HEK293T (cell line): Measurements from ENCODE around the gene SLC9A8.

Source experiments
- CTCF ChIA-PET: fragments of 350-600 bp; formaldehyde crosslinking; extraction: SDS; loops from one replicate; lab custom pipeline; 2021; ENCODE audit warnings: antibody characterized with exemption, inconsistent platforms; lab: Yijun Ruan, JAX
- POLR2A ChIA-PET: fragments of 350-600 bp; formaldehyde crosslinking; extraction: SDS; loops from one replicate; lab custom pipeline; 2020; ENCODE audit warnings: antibody characterized with exemption, inconsistent platforms; lab: Yijun Ruan, JAX
- DNase-seq: peaks from one replicate; pipeline ENCODE4 v3.0.0; 2012; ENCODE audit warnings: mixed read lengths; ENCODE audit errors: extremely low spot score
- ARNT ChIP-seq: fragments of 450-650 bp; IDR thresholded peaks from 2 replicates; pipeline ENCODE4 v1.6.1; 2017; ENCODE audit warnings: mild to moderate bottlenecking
- BHLHE40 ChIP-seq: fragments of 450-650 bp; IDR thresholded peaks from 2 replicates; pipeline ENCODE4 v1.6.1; 2016; ENCODE audit warnings: mild to moderate bottlenecking, moderate library complexity, borderline replicate concordance
- CTBP1 ChIP-seq: fragments of 450-650 bp; IDR thresholded peaks from 2 replicates; pipeline ENCODE4 v1.6.1; 2016; ENCODE audit warnings: borderline replicate concordance
- ELF4 ChIP-seq: fragments of 450-650 bp; IDR thresholded peaks from 2 replicates; pipeline ENCODE4 v1.6.1; 2017; ENCODE audit warnings: antibody characterized with exemption
- FOXA1 ChIP-seq: fragments of 450-650 bp; IDR thresholded peaks from 2 replicates; pipeline ENCODE4 v1.6.1; 2016; ENCODE audit warnings: mild to moderate bottlenecking
- FOXK2 ChIP-seq: fragments of 450-650 bp; IDR thresholded peaks from 2 replicates; pipeline ENCODE4 v1.6.1; 2016; ENCODE audit warnings: mild to moderate bottlenecking
- FOXM1 ChIP-seq: fragments of 450-650 bp; IDR thresholded peaks from 2 replicates; pipeline ENCODE4 v1.6.1; 2017; ENCODE audit warnings: mild to moderate bottlenecking, borderline replicate concordance
- HDGF ChIP-seq: fragments of 450-650 bp; IDR thresholded peaks from 2 replicates; pipeline ENCODE4 v1.6.1; 2017; ENCODE audit warnings: antibody characterized with exemption, borderline replicate concordance
- L3MBTL2 ChIP-seq: fragments of 450-650 bp; conservative IDR thresholded peaks from 2 replicates; pipeline ENCODE4 v1.6.1; 2016; ENCODE audit warnings: mild to moderate bottlenecking
- LEF1 ChIP-seq: fragments of 450-650 bp; IDR thresholded peaks from 2 replicates; pipeline ENCODE4 v1.6.1; 2017; ENCODE audit warnings: mild to moderate bottlenecking, borderline replicate concordance
- NFRKB ChIP-seq: fragments of 450-650 bp; IDR thresholded peaks from 2 replicates; pipeline ENCODE4 v1.6.1; 2016; ENCODE audit warnings: mild to moderate bottlenecking, moderate library complexity
- PKNOX1 ChIP-seq: fragments of 450-650 bp; IDR thresholded peaks from 2 replicates; pipeline ENCODE4 v1.6.1; 2016
- SP1 ChIP-seq: fragments of 450-650 bp; IDR thresholded peaks from 2 replicates; pipeline ENCODE4 v1.6.1; 2017
- SUZ12 ChIP-seq: fragments of 450-650 bp; IDR thresholded peaks from 2 replicates; pipeline ENCODE4 v1.6.1; 2016; ENCODE audit warnings: mild to moderate bottlenecking
- TARDBP ChIP-seq: fragments of 450-650 bp; IDR thresholded peaks from 2 replicates; pipeline ENCODE4 v1.6.1; 2016
- ZNF384 ChIP-seq: fragments of 450-650 bp; IDR thresholded peaks from 2 replicates; pipeline ENCODE4 v1.6.1; 2016

SLC9A8 gene

GRCh38 chr20:49915118-49915379 lies 102.4 kb downstream of the SLC9A8 start:
- TF ChIP-seq ZNF384 (no peak), SP1 (no peak), BHLHE40 (no peak), HDGF (no peak), FOXA1 (no peak), FOXM1 (no peak), NFRKB (no peak), ARNT (no peak), ELF4 (no peak), CTBP1 (no peak)
- no peak for DNase-seq
- POLR2A ChIA-PET = interaction anchor here (1.0 to 1.3 kb wide), 3 partner anchors 9 to 13 kb away, joined by 3 to 4 read pairs (median 3); no protein-coding TSS in a partner anchor
- CTCF ChIA-PET = no interaction called here

GRCh38 chr20:49915380-49916145 lies 102.9 kb downstream of the SLC9A8 start, which contains the start of gene SPATA2:
SPATA2 (minus strand) TSS chr20:49915529; CDS start chr20:49908490, 7,039 bp downstream.
- TF ChIP-seq PKNOX1 (peak; percentile 71), FOXM1 (0 out of 2 replicates have a peak, but pooled peaks have one; percentile 48), FOXK2 (no peak), ELF4 (peak; percentile 66)
- ChIA-PET POLR2A (interaction anchor here (1.0 to 1.3 kb wide), 3 partner anchors 9 to 13 kb away, joined by 3 to 4 read pairs (median 3); no protein-coding TSS in a partner anchor), CTCF (interaction anchor here (0.6 to 0.8 kb wide), 2 partner anchors 69 to 304 kb away, joined by 3 to 4 read pairs; no protein-coding TSS in a partner anchor)
- peak; percentile 96 for DNase-seq

- POLR2A ChIA-PET = interaction anchor here (0.7 to 1.3 kb wide), 4 partner anchors 8 to 14 kb away, joined by 3 to 4 read pairs (median 3); no protein-coding TSS in a partner anchor
- TF ChIP-seq L3MBTL2 (no peak), TARDBP (no peak)
- no peak for DNase-seq
- CTCF ChIA-PET = interaction anchor here (0.6 to 0.8 kb wide), 2 partner anchors 68 to 305 kb away, joined by 3 to 4 read pairs; no protein-coding TSS in a partner anchor
Measured at GRCh38 chr20:49916146-49917002, 103.7 kb downstream of the SLC9A8 start.

GRCh38 chr20:49918446-49918845 lies 105.8 kb downstream of the SLC9A8 start:
- DNase-seq = no peak
- TF ChIP-seq PKNOX1 (no peak), SUZ12 (no peak)
- ChIA-PET CTCF (interaction anchor here (1.1 kb wide), 1 partner anchor 30 kb away, joined by 3 read pairs; no protein-coding TSS in a partner anchor), POLR2A (interaction anchor here (0.9 kb wide), 1 partner anchor 27 kb away, joined by 3 read pairs; no protein-coding TSS in a partner anchor)

GRCh38 chr20:49919009-49919408 lies 106.4 kb downstream of the SLC9A8 start:
- ChIA-PET POLR2A (interaction anchor here (0.9 kb wide), 1 partner anchor 28 kb away, joined by 3 read pairs; no protein-coding TSS in a partner anchor), CTCF (interaction anchor here (1.1 kb wide), 1 partner anchor 31 kb away, joined by 3 read pairs; no protein-coding TSS in a partner anchor)
- DNase-seq = no peak
- TF ChIP-seq HDGF (no peak), BHLHE40 (no peak), ELF4 (no peak), SP1 (no peak), ZNF384 (no peak), ARNT (no peak), L3MBTL2 (no peak), CTBP1 (no peak), SUZ12 (no peak), FOXK2 (no peak), FOXM1 (no peak), PKNOX1 (no peak)

GRCh38 chr20:49919461-49919860 lies 106.8 kb downstream of the SLC9A8 start:
- no peak for TF ChIP-seq BHLHE40
- TF ChIP-seq ELF4 = no peak
- TF ChIP-seq LEF1 = no peak
- TF ChIP-seq CTBP1 = no peak
- no peak for TF ChIP-seq FOXK2
- no peak for TF ChIP-seq L3MBTL2
- no peak for TF ChIP-seq HDGF
- no peak for DNase-seq
- ChIA-PET POLR2A (no interaction called here), CTCF (no interaction called here)
